ENCODE measurements around the gene STARD13. TPM values are rescaled to one million over a fixed set of nuclear protein-coding genes. Genes with fewer than 3 reads are reported as not detected.
A peak's percentile ranks its signal among the peaks of the same experiment; 100 is the strongest.

The STARD13 gene
- total and polyA plus RNA-seq, 4 donors = 2.7 to 15.3 (median 5.7) TPM

- peaks cover 0 to 3% (median 0%) of the 10 kb centered on the region in 4 donors for H3K36me3 ChIP-seq (ENCODE audit: control insufficient read depth in 4 of 4, insufficient read depth in 3 of 4, low read depth in 1 of 4, low read length in 3 of 4)
- no peak overlapping the region for H3K4me3 ChIP-seq (ENCODE audit: low read depth in 1 of 3, low read length in 3 of 3)
- no peaks in the 10 kb centered on the region for H3K27me3 ChIP-seq (ENCODE audit: control insufficient read depth in 4 of 4, insufficient read depth in 4 of 4, low read length in 3 of 4)
- no peak for TF ChIP-seq ZBTB33 (IDR thresholded peaks at IDR 0.05)
- no peak for TF ChIP-seq FOXA2 (IDR thresholded peaks at IDR 0.05)
- no peak for TF ChIP-seq EGR1 (IDR thresholded peaks at IDR 0.05; ENCODE audit: low read depth in 2 of 2)
- no peak for TF ChIP-seq ATF3 (IDR thresholded peaks at IDR 0.05)
- no peak for TF ChIP-seq REST (IDR thresholded peaks at IDR 0.05)
- TF ChIP-seq HNF4A (conservative IDR thresholded peaks at IDR 0.05) = no peak
- no peak for TF ChIP-seq NR2F2 (IDR thresholded peaks at IDR 0.05)
- TF ChIP-seq MAX (IDR thresholded peaks at IDR 0.05) = no peak
- TF ChIP-seq FOXA1 (IDR thresholded peaks at IDR 0.05) = no peak
- no peak for TF ChIP-seq RXRA (IDR thresholded peaks at IDR 0.05)
- no peak for TF ChIP-seq RAD21 (IDR thresholded peaks at IDR 0.05)
- no peak for TF ChIP-seq HNF4G (IDR thresholded peaks at IDR 0.05)
- H3K27ac ChIP-seq (ENCODE audit: low read depth in 1 of 2, low read length in 2 of 2) = no peak overlapping the region
- H3K9me3 ChIP-seq (ENCODE audit: control insufficient read depth in 4 of 4, low read length in 3 of 4) = no peaks in the 10 kb centered on the region
- no peak for DNase-seq (ENCODE audit: low spot score)
- 61% methylated on average over 3 of the region's 3 CpGs for WGBS
- no peak overlapping the region for H3K9ac ChIP-seq (ENCODE audit: low read depth in 1 of 2, low read length in 2 of 2)
- peaks cover 4 to 29% (median 16%) of the 10 kb centered on the region in 4 donors for H3K4me1 ChIP-seq (ENCODE audit: control insufficient read depth in 4 of 4, insufficient read depth in 4 of 4, low read length in 3 of 4)
These were observed 50.0 kb downstream of the STARD13 start for GRCh38 chr13:33235564-33235963.

- Histone ChIP-seq H3K36me3 (ENCODE audit: control insufficient read depth in 4 of 4, insufficient read depth in 3 of 4, low read depth in 1 of 4, low read length in 3 of 4) (peaks cover 0 to 3% (median 0%) of the 10 kb centered on the region in 4 donors), H3K27me3 (ENCODE audit: control insufficient read depth in 4 of 4, insufficient read depth in 4 of 4, low read length in 3 of 4) (no peaks in the 10 kb centered on the region), H3K27ac (ENCODE audit: low read depth in 1 of 2, low read length in 2 of 2) (peak overlapping the region; percentile 49 to 65), H3K9ac (ENCODE audit: low read depth in 1 of 2, low read length in 2 of 2) (no peak overlapping the region), H3K9me3 (ENCODE audit: control insufficient read depth in 4 of 4, low read length in 3 of 4) (no peaks in the 10 kb centered on the region), H3K4me1 (ENCODE audit: control insufficient read depth in 4 of 4, insufficient read depth in 4 of 4, low read length in 3 of 4) (peaks cover 4 to 29% (median 16%) of the 10 kb centered on the region in 4 donors), H3K4me3 (ENCODE audit: low read depth in 1 of 3, low read length in 3 of 3) (no peak overlapping the region)
- TF ChIP-seq HNF4G (IDR thresholded peaks at IDR 0.05) = no peak
- TF ChIP-seq MAX (IDR thresholded peaks at IDR 0.05) = peak; percentile 85
- peak; percentile 72 to 80 for TF ChIP-seq HNF4A (conservative IDR thresholded peaks at IDR 0.05)
- TF ChIP-seq JUND (IDR thresholded peaks at IDR 0.05) = peak in 1 of 2 donors; percentile 74
- TF ChIP-seq ATF3 (IDR thresholded peaks at IDR 0.05) = peak; percentile 77
- TF ChIP-seq SP1 (IDR thresholded peaks at IDR 0.05) = peak; percentile 44
- TF ChIP-seq YY1 (IDR thresholded peaks at IDR 0.05) = peak; percentile 82
- TF ChIP-seq RAD21 (IDR thresholded peaks at IDR 0.05) = peak; percentile 56 to 69
- peak; percentile 87 for TF ChIP-seq FOXA2 (IDR thresholded peaks at IDR 0.05)
- no peak for TF ChIP-seq TAF1 (conservative IDR thresholded peaks at IDR 0.05)
- TF ChIP-seq EGR1 (IDR thresholded peaks at IDR 0.05; ENCODE audit: low read depth in 2 of 2) = peak in 1 of 2 donors; percentile 79
- peak; percentile 13 for TF ChIP-seq REST (IDR thresholded peaks at IDR 0.05)
- TF ChIP-seq ZBTB33 (IDR thresholded peaks at IDR 0.05) = peak; percentile 68
- peak; percentile 44 for TF ChIP-seq FOXA1 (IDR thresholded peaks at IDR 0.05)
- TF ChIP-seq NR2F2 (IDR thresholded peaks at IDR 0.05) = no peak
- TF ChIP-seq GABPA (IDR thresholded peaks at IDR 0.05 in 1 of 2, conservative IDR thresholded peaks at IDR 0.05 in 1 of 2) = no peak
- TF ChIP-seq RXRA (IDR thresholded peaks at IDR 0.05) = peak; percentile 59 to 74
- DNase-seq (ENCODE audit: low spot score) = no peak
These were observed 50.5 kb downstream of the STARD13 start for GRCh38 chr13:33235078-33235477.

Measured in liver (tissue), 9 donors.